Measurements from ENCODE around the gene KLHL34.

GRCh38 chrX:21658152-21658737 is at the start of gene KLHL34:
- TF ChIP-seq CTCF (IDR thresholded peaks at IDR 0.05) (no peak), EP300 (IDR thresholded peaks at IDR 0.05; ENCODE audit: low read depth) (no peak), POLR2A (IDR thresholded peaks at IDR 0.05) (no peak)
